GM12891 (cell line): ENCODE data around the gene SELP.

Experiments used
- DNase-seq: peaks from one replicate; pipeline ENCODE4 v3.0.0; 2011; ENCODE audit warnings: low spot score; ENCODE audit not compliant: insufficient read length
- FAIRE-seq: peaks from 2 replicates; lab custom pipeline; 2011; peaks lifted over from hg19 to GRCh38; lab: Jason Lieb, UNC
- PAX5 ChIP-seq: IDR thresholded peaks from 2 replicates; pipeline ENCODE4 v1.6.1; 2011; ENCODE audit warnings: low read length, moderate library complexity, mild to moderate bottlenecking; ENCODE audit not compliant: insufficient read depth, severe bottlenecking
- POLR2A ChIP-seq: IDR thresholded peaks from 2 replicates; pipeline ENCODE4 v1.6.1; 2011; ENCODE audit warnings: low read depth, low read length, control low read depth
- POLR2AphosphoS5 ChIP-seq: IDR thresholded peaks from 2 replicates; pipeline ENCODE4 v1.6.1; 2011; ENCODE audit warnings: low read depth, low read length, control low read depth
- POU2F2 ChIP-seq: IDR thresholded peaks from 2 replicates; pipeline ENCODE4 v1.6.1; 2011; ENCODE audit warnings: low read depth, mild to moderate bottlenecking, control low read depth, low read length, moderate library complexity
- SPI1 ChIP-seq: IDR thresholded peaks from 2 replicates; pipeline ENCODE4 v1.6.1; 2011; ENCODE audit warnings: low read depth, low read length, control low read depth
- TAF1 ChIP-seq: IDR thresholded peaks from 2 replicates; pipeline ENCODE4 v1.6.1; 2011; ENCODE audit warnings: low read depth, low read length, control low read depth

SELP gene

DNA sequence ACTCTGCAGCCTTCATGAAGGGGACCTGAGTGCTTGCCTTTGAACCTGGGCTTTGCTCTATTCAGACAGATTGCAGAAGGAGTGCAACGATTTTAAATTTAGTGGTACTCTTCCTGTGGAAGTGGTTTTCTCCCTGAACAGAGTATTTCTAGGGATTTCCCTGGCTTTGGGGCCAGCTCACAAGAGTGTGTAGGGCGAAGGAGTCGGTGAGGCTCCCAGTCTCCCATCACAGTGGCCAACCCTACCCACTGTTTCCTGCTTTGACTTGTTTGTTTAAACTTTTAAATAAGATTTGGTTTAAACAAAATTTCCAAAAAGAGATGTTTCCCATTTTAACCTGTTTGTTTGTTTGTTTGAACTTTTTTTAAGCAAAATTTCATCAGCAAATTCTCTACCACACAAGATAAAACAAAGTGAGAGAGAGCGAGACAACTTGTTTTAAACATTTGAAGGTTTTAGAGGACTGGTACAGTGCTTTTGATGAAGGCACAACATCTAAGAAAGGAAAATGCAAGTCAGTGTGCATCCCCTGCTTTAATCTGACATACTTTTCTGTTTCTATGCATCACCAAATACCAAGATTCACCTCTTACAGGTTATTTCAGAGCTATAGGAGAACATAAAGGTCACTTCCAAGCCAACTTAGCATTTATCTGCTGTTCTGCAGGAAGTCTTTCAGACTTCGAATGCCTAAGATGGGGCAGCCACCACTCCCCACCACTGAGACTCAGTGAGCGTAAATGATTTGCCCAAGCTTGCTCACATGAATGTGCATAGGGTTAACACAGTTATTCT lies 6.6 kb downstream of the SELP start:
- TF ChIP-seq POU2F2: no peak
- no peak for TF ChIP-seq PAX5
- no peak for TF ChIP-seq POLR2AphosphoS5
- TF ChIP-seq SPI1: no peak
- TF ChIP-seq POLR2A: no peak
- TF ChIP-seq TAF1: no peak
- FAIRE-seq: no peak
- no peak for DNase-seq

DNA sequence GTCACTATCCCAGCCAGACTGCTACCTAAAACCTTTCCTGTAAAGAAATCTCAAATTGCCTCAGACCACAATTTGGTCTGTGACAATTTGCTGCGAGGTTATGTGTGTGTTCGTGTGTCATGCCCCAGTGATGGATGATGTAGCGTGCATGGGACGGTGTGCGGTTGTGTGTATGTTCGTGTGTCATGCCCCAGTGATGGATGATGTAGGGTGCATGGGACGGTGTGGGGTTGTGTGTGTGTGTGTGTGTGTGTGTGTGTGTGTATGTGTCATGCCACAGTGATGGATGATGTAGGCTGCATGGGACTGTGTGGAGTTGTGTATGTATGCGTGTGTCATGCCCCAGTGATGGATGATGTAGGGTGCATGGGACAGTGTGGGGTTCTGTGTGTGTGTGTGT lies 9.4 kb downstream of the SELP start:
- DNase-seq (no peak), FAIRE-seq (no peak)

DNA sequence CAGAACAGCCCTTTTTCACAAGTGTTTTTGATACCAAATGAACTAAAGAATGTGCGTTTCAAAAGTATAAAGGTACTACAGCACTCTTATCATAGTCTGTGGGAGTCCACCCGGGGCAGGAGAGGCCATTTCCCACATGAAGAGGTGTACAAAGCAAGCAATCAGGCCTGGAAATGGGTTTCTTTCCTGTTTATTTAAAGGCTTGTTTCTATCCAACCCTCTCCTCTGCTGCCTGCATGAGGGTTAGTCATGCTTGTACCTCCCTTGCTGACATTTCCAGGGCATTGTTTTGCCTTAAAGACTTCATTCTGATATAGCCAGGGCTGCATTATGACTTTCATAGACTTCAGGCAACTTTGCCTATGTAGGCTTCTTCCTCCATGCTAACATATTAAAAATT lies 11.6 kb downstream of the SELP start:
- no peak for DNase-seq
- no peak for FAIRE-seq
- TF ChIP-seq TAF1 (no peak), SPI1 (no peak), POLR2AphosphoS5 (no peak), POU2F2 (no peak), POLR2A (no peak), PAX5 (no peak)

More for the DNA sequence above, 9.4 kb downstream of the SELP start:
- no peak for TF ChIP-seq SPI1
- no peak for TF ChIP-seq POU2F2
- TF ChIP-seq POLR2A: no peak
- no peak for TF ChIP-seq POLR2AphosphoS5
- TF ChIP-seq TAF1: no peak

DNA sequence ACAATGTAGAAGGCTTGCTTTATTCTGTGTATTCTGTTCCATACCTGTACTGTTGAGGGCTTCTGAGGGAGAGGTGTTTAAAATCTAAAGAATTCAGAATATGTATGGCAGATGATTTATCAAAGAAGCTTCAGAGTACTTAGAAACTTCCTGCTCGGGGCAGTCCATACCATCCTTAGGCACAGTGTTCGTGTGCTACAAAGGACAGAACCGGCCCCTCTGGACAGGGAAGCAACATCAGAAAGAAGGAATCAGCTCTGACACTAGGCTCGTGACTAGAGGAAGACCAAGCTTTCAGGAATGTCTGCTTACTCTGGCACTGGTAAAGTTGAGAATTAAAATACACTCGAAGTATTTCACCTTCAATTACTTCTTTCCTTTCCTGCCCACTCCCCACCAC lies 14.1 kb downstream of the SELP start:
- FAIRE-seq (no peak), DNase-seq (no peak)
- no peak for TF ChIP-seq POU2F2
- no peak for TF ChIP-seq POLR2A
- no peak for TF ChIP-seq POLR2AphosphoS5
- TF ChIP-seq TAF1: no peak
- no peak for TF ChIP-seq PAX5
- TF ChIP-seq SPI1: no peak

DNA sequence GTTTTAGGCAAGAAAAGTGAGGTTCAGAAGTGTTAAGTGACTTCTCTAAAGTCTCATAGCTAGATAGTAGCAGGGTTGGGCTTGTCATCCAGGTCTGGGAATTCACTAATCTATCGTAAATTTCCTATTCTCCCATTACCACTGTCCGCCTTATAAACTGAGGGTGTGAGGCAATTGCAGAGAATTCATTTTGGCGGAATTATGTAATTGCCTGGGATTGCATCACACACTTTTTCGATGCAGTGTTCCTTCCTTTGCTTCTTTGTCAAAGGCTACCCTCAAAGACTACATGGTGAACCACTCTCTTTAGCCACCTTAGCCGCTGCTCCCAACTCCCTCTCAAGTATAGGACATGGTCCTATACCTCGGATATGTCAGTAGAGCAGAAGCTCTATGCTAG lies 19.1 kb downstream of the SELP start:
- FAIRE-seq (no peak), DNase-seq (no peak)
- TF ChIP-seq POLR2A: no peak
- TF ChIP-seq POU2F2: no peak
- TF ChIP-seq POLR2AphosphoS5: no peak
- no peak for TF ChIP-seq SPI1
- no peak for TF ChIP-seq PAX5
- no peak for TF ChIP-seq TAF1

DNA sequence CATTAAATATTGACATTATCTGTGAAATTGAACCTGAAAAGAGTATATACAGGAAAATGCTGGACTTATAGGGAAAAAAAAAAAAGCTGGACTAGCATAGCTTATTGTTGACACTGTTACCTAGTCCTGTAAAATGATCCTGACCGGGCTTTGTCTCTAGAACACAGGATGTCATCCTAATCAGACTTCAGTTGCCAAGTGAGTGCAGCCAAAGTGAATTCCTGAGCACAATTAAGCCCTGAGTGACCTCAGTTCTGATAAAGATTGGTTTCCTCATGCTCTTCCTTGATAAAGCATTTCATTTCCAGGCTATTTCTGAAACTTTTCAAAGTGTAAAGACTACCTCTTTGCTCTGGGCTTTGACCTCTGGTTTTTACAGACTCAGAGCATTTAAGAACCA lies 19.8 kb downstream of the SELP start:
- DNase-seq: no peak
- no peak for FAIRE-seq
- TF ChIP-seq POLR2A: no peak
- no peak for TF ChIP-seq PAX5
- no peak for TF ChIP-seq POLR2AphosphoS5
- no peak for TF ChIP-seq SPI1
- no peak for TF ChIP-seq TAF1
- no peak for TF ChIP-seq POU2F2

DNA sequence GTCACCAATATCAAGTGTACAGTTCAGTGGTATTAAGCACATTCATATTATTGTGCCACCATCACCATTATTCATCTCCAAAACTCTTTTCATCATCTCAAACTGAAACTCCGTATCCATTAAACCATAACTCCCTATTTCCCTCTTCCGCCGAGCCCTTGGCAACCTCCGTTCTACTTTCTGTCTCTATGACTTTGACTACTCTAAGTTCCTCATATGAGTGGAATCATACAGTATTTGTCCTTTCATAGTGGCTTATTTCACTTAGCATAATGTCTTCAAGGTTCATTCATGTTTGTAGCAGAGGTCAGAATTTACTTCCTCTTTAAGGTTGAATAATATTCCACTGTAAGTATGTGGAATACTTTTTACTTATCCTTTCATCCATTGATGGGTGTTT lies 21.7 kb downstream of the SELP start:
- DNase-seq: no peak
- FAIRE-seq: no peak
- TF ChIP-seq POLR2A (no peak), TAF1 (no peak), SPI1 (no peak), POLR2AphosphoS5 (no peak), PAX5 (no peak), POU2F2 (no peak)

DNA sequence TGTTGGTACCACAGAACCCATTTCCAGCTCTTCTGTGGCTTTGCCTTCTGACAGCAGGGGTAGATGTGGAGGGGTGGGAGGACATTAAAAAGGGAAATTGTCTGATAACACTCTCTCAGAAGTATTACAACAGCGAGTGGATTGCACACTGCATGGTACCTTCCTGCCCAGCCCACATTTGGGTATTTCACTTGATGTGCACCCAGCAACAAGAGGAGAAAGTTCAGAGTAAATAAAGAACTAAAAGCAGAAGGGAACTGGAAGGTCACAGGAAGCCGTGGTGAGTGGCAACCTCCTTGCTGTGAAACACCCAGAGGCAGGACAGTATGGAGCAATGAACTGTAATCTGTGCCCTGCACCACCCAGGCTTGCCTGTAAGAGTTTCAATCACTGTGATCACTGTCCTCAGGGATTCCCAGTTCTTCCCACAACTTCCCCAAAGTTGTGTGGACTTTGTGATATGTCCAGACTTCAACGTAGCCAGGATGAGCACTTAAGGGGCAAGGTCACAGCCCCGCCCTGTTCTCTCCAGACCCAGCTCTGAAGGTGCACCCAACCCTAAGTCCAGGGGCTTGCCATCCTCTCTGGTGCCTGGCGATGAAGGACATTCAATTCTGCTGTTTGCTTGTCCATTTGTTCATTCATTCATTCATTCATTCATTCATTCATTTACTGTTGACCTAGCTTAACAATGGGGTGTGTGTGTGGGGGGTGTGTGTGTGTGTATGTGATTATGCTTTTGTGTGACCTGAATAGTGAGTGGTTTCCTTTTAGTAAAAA lies 25.0 kb downstream of the SELP start:
- DNase-seq: no peak
- peak; percentile 82 for FAIRE-seq

DNA sequence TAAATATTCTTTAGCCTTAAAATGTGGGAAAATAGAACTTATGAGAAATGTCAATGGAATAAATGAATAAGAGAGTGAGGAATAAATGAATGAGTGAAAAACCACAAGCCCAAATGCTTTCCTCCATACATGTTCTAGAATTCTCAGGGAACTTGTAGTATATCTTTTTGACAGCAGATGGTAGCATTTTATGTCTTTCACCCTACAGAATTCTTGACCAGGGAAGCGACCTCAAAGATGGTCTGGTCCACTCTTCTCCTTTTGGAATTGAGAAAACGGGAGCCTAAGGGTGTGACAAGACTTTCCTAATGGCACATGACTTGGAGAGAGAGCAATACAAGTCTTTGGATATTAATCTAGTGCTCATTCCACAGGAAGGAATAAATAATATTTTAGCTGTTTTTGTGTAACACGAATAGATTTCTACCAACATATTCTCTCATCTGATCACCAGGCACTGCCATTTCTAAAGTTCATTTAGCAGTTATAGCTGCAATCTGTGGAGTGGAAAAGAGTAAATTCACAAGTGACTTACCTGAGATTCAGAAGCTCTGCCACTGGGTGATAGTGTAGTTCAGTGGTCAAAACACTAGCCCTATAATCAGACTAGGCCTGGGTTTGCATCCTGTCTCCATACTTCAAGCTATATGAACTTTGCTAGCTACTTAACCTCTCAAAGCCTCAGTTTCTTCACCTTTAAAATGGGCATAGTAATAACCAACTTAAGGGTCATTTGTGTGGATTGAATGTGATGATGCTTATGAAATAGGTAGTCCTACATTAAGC lies 28.6 kb downstream of the SELP start:
- DNase-seq: no peak
- peak; percentile 38 for FAIRE-seq
- TF ChIP-seq POLR2A (no peak), TAF1 (no peak), POLR2AphosphoS5 (no peak), POU2F2 (no peak), SPI1 (no peak), PAX5 (no peak)

More for the DNA sequence above, 25.0 kb downstream of the SELP start:
- no peak for TF ChIP-seq PAX5
- no peak for TF ChIP-seq POU2F2
- TF ChIP-seq TAF1: no peak
- no peak for TF ChIP-seq POLR2AphosphoS5
- TF ChIP-seq POLR2A: no peak
- TF ChIP-seq SPI1: no peak
